MG63 (cell line): Measurements from ENCODE around the gene DNAH10. TPM values are rescaled to one million over a fixed set of nuclear protein-coding genes. Genes with fewer than 3 reads are reported as not detected.

Experiments used
- DNase-seq: peaks from one replicate; pipeline ENCODE4 v3.0.0-alpha.2; 2020
- H3K27me3 ChIP-seq: fragments of 250-450 bp; sonication (Bioruptor Pico); 2 replicates; pipeline ENCODE4 v1.5.1; 2020; ENCODE audit warnings: mild to moderate bottlenecking, moderate library complexity
- H3K36me3 ChIP-seq: fragments of 250-450 bp; sonication (Bioruptor Pico); 2 replicates; pipeline ENCODE4 v1.5.1; 2020; ENCODE audit warnings: mild to moderate bottlenecking, moderate library complexity
- H3K4me3 ChIP-seq: fragments of 250-450 bp; sonication (Bioruptor Pico); 2 replicates; pipeline ENCODE4 v1.5.1; 2020; ENCODE audit warnings: mild to moderate bottlenecking, moderate library complexity
- H3K9me3 ChIP-seq: fragments of 250-450 bp; sonication (Bioruptor Pico); 2 replicates; pipeline ENCODE4 v1.5.1; 2020; ENCODE audit warnings: mild to moderate bottlenecking, moderate library complexity
- total RNA-seq: library from RNA; depleted of rRNA; stranded (reverse); fragments of >200 nt; shearing (Covaris generic); gene quantifications from 2 replicates; pipeline ENCODE4 v1.2.3, GENCODE V29; 2014; ENCODE audit warnings: low replicate concordance

The DNAH10 gene
- total RNA-seq, 1 experiment from 2014 or later, result 0.40 TPM

- H3K9me3 ChIP-seq, result no peaks in the 10 kb centered on the region
- H3K4me3 ChIP-seq, result no peak overlapping the region
- DNase-seq, result no peak
- no peaks in the 10 kb centered on the region for H3K27me3 ChIP-seq
- H3K36me3 ChIP-seq, result no peaks in the 10 kb centered on the region
Observed at GRCh38 chr12:123948796-123949769, 187.0 kb downstream of the DNAH10 start.

DNA sequence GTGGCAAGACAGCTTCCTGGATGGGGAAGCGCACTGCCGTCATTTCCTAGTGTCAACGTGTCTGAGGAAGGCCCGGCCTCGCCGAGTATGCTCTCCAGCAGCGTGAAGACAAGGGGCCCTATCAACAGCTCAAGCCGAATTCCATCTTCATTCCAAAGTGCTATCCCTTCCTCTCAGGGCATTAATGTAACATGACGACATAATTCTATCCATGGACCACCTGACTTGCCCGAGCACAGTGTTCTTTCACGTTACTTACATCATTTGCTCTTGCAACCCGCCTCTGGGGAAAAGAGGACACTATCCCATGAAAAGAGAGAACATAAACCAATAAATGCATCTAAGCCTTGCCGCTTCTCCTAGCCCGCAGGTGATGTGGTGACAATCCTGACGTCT lies 187.7 kb downstream of the DNAH10 start:
- Histone ChIP-seq H3K27me3 (no peaks in the 10 kb centered on the region), H3K36me3 (no peaks in the 10 kb centered on the region), H3K9me3 (no peaks in the 10 kb centered on the region), H3K4me3 (no peak overlapping the region)
- DNase-seq, result no peak

GRCh38 chr12:123950476-123951349 lies 188.6 kb downstream of the DNAH10 start:
- H3K36me3 ChIP-seq, result no peaks in the 10 kb centered on the region
- H3K4me3 ChIP-seq, result no peak overlapping the region
- DNase-seq, result no peak
- no peaks in the 10 kb centered on the region for H3K27me3 ChIP-seq
- no peaks in the 10 kb centered on the region for H3K9me3 ChIP-seq

DNA sequence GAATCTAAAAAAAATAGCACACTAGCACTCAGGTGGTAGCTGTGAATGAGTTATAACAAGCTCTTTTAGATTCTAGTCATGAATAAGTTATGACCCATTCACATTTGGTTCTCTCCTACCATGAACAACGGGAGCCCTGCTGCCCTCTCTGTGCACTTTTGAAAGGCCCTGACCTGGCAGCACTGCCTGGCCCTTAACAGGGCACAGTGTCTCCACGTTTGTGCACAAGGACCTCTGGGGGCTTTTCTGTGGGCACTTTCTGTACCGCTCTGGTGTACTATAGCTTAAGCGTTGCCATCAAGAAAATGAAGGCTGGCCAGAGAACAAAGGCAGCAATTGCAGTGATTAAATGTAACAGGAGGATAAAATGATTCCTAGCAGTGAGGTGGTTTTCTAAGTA lies 189.4 kb downstream of the DNAH10 start:
- H3K27me3 ChIP-seq, result no peaks in the 10 kb centered on the region
- no peak for DNase-seq
- H3K9me3 ChIP-seq, result no peaks in the 10 kb centered on the region
- no peak overlapping the region for H3K4me3 ChIP-seq
- no peaks in the 10 kb centered on the region for H3K36me3 ChIP-seq

GRCh38 chr12:123952037-123952436 lies 189.9 kb downstream of the DNAH10 start:
- Histone ChIP-seq H3K36me3 (no peaks in the 10 kb centered on the region), H3K9me3 (no peaks in the 10 kb centered on the region), H3K27me3 (no peaks in the 10 kb centered on the region), H3K4me3 (no peak overlapping the region)
- DNase-seq, result no peak

GRCh38 chr12:123954647-123955350 lies 192.7 kb downstream of the DNAH10 start:
- no peak for DNase-seq
- H3K27me3 ChIP-seq, result no peaks in the 10 kb centered on the region
- H3K4me3 ChIP-seq, result no peak overlapping the region
- no peaks in the 10 kb centered on the region for H3K36me3 ChIP-seq
- no peaks in the 10 kb centered on the region for H3K9me3 ChIP-seq

DNA sequence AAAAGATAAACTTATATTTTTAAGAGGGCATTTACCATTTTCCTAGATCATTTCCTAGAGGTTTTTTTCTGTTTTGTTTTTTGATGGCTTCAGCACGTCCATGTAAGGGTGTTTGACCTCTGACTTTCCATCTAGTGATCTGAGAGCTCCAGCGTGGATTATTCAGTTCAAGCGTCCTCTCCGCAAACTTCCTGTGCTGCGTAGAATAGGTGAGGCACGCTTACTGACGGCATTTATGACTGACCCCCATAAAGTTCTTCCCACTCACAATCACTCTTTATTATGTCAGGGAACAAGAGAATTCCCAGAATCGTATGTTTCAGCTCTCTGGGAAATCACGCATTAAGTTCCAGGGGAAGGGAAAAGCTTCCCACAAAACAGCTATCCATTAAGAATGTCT lies 194.1 kb downstream of the DNAH10 start:
- H3K4me3 ChIP-seq, result no peak overlapping the region
- no peak for DNase-seq
- H3K36me3 ChIP-seq, result no peaks in the 10 kb centered on the region
- no peaks in the 10 kb centered on the region for H3K27me3 ChIP-seq
- H3K9me3 ChIP-seq, result no peaks in the 10 kb centered on the region

DNA sequence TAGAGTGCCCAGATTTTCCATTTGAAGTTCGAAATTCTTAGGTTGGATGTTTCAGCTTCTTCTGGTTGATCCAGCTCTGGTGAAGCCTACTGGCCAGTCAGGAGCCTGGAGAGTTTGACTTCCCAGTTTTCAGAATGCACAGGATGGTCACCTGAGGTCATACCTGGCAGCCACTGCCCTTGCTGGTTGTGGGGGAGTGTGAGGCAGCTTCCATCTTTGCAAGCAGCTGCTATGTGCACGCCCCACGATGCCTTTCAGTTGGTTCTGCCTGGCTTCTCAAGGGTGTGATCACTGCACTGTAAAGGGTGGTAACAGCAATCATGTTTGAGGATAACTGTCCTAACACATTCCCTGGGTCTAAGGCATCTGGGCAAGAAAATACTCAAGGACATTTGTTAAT lies 195.1 kb downstream of the DNAH10 start:
- H3K27me3 ChIP-seq, result no peaks in the 10 kb centered on the region
- DNase-seq, result no peak
- H3K9me3 ChIP-seq, result no peaks in the 10 kb centered on the region

DNA sequence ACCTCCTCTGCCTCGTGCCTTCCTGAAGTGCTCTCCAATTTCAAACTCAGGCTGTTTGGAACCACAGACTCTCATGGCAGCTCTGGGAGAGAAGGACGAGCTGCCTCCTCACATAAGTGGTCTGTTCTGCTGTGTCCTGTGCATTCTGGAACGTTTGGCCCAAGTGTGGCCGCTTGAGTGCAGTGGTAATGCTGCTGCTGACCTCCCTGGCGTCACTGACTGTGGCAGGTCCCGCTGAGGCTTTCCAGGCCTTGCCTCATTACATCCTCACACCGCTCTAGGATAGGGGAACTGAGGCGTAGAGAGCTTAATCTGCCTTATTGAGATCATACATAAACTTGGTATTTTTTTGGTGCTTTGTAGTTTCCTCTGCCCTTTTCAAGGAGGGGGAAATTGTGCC lies 196.4 kb downstream of the DNAH10 start:
- Histone ChIP-seq H3K4me3 (no peak overlapping the region), H3K9me3 (no peaks in the 10 kb centered on the region), H3K27me3 (no peaks in the 10 kb centered on the region), H3K36me3 (no peaks in the 10 kb centered on the region)
- no peak for DNase-seq

More for the DNA sequence above, 195.1 kb downstream of the DNAH10 start:
- Histone ChIP-seq H3K36me3 (no peaks in the 10 kb centered on the region), H3K4me3 (no peak overlapping the region)

GRCh38 chr12:123958876-123959275 lies 196.8 kb downstream of the DNAH10 start:
- no peaks in the 10 kb centered on the region for H3K9me3 ChIP-seq
- no peaks in the 10 kb centered on the region for H3K36me3 ChIP-seq
- H3K4me3 ChIP-seq, result no peak overlapping the region
- no peaks in the 10 kb centered on the region for H3K27me3 ChIP-seq
- no peak for DNase-seq

- no peak for DNase-seq
- H3K9me3 ChIP-seq, result no peaks in the 10 kb centered on the region
- no peaks in the 10 kb centered on the region for H3K27me3 ChIP-seq
- H3K36me3 ChIP-seq, result no peaks in the 10 kb centered on the region
- no peak overlapping the region for H3K4me3 ChIP-seq
Observed at GRCh38 chr12:123960029-123960735, 198.1 kb downstream of the DNAH10 start.

- no peak overlapping the region for H3K4me3 ChIP-seq
- DNase-seq, result no peak
- peaks cover 3% of the 10 kb centered on the region; the same call in 1 of the 2 replicates for H3K36me3 ChIP-seq
- H3K9me3 ChIP-seq, result no peaks in the 10 kb centered on the region
- no peaks in the 10 kb centered on the region for H3K27me3 ChIP-seq
Observed at GRCh38 chr12:123960856-123961255, 198.8 kb downstream of the DNAH10 start.

GRCh38 chr12:123961585-123962345 lies 199.7 kb downstream of the DNAH10 start:
- Histone ChIP-seq H3K9me3 (no peaks in the 10 kb centered on the region), H3K4me3 (no peak overlapping the region), H3K36me3 (peaks cover 7% of the 10 kb centered on the region; the same call in 1 of the 2 replicates), H3K27me3 (no peaks in the 10 kb centered on the region)
- DNase-seq, result no peak

GRCh38 chr12:123962513-123962912 lies 200.4 kb downstream of the DNAH10 start:
- Histone ChIP-seq H3K36me3 (peaks cover 7% of the 10 kb centered on the region; the same call in 1 of the 2 replicates), H3K27me3 (no peaks in the 10 kb centered on the region), H3K4me3 (no peak overlapping the region), H3K9me3 (no peaks in the 10 kb centered on the region)
- no peak for DNase-seq

GRCh38 chr12:123963821-123964220 lies 201.7 kb downstream of the DNAH10 start:
- Histone ChIP-seq H3K4me3 (no peak overlapping the region), H3K36me3 (peaks cover 7% of the 10 kb centered on the region; the same call in 1 of the 2 replicates), H3K27me3 (no peaks in the 10 kb centered on the region), H3K9me3 (no peaks in the 10 kb centered on the region)
- DNase-seq, result no peak
